ENCODE results near the gene CCL23.

The CCL23 gene

GRCh38 chr17:36014946-36015345 lies 2.8 kb downstream of the CCL23 start:
- no peak for DNase-seq
- H3K4me3 ChIP-seq (ENCODE audit: low read depth, low read length): no peak overlapping the region
- no peak for TF ChIP-seq CTCF (IDR thresholded peaks at IDR 0.05; ENCODE audit: low read depth, low read length)
- H3K9me3 ChIP-seq: no peaks in the 10 kb centered on the region
- H3K36me3 ChIP-seq: no peaks in the 10 kb centered on the region
- peaks cover 10% of the 10 kb centered on the region for H3K27me3 ChIP-seq
- no peaks in the 10 kb centered on the region for H3K4me1 ChIP-seq

GRCh38 chr17:36011201-36011600 lies 6.6 kb downstream of the CCL23 start:
- Histone ChIP-seq H3K36me3 (no peaks in the 10 kb centered on the region), H3K27me3 (peaks cover 10% of the 10 kb centered on the region), H3K4me3 (ENCODE audit: low read depth, low read length) (no peak overlapping the region), H3K4me1 (no peaks in the 10 kb centered on the region), H3K9me3 (no peaks in the 10 kb centered on the region; the same call in 1 of the 2 replicates)
- TF ChIP-seq CTCF (IDR thresholded peaks at IDR 0.05; ENCODE audit: low read depth, low read length): no peak
- DNase-seq: no peak

GRCh38 chr17:36008998-36009665 lies 8.6 kb downstream of the CCL23 start:
- Histone ChIP-seq H3K27me3 (peaks cover 10% of the 10 kb centered on the region), H3K4me3 (ENCODE audit: low read depth, low read length) (no peak overlapping the region), H3K36me3 (no peaks in the 10 kb centered on the region), H3K9me3 (no peaks in the 10 kb centered on the region; the same call in 1 of the 2 replicates), H3K4me1 (no peaks in the 10 kb centered on the region)
- peak; percentile 17 for DNase-seq
- peak; percentile 60 for TF ChIP-seq CTCF (IDR thresholded peaks at IDR 0.05; ENCODE audit: low read depth, low read length)

- Histone ChIP-seq H3K4me3 (ENCODE audit: low read depth, low read length) (no peak overlapping the region), H3K36me3 (no peaks in the 10 kb centered on the region), H3K9me3 (no peaks in the 10 kb centered on the region; the same call in 1 of the 2 replicates), H3K27me3 (peaks cover 14% of the 10 kb centered on the region), H3K4me1 (no peaks in the 10 kb centered on the region)
- DNase-seq: no peak
- no peak for TF ChIP-seq CTCF (IDR thresholded peaks at IDR 0.05; ENCODE audit: low read depth, low read length)
These were observed 13.1 kb downstream of the CCL23 start for GRCh38 chr17:36004594-36005108.

- Histone ChIP-seq H3K9me3 (no peaks in the 10 kb centered on the region), H3K36me3 (no peaks in the 10 kb centered on the region), H3K27me3 (peaks cover 14% of the 10 kb centered on the region), H3K4me1 (no peaks in the 10 kb centered on the region), H3K4me3 (ENCODE audit: low read depth, low read length) (no peak overlapping the region)
- no peak for TF ChIP-seq CTCF (IDR thresholded peaks at IDR 0.05; ENCODE audit: low read depth, low read length)
- DNase-seq: no peak
These were observed 15.1 kb downstream of the CCL23 start for GRCh38 chr17:36002631-36003030.

GRCh38 chr17:36001862-36002603 lies 15.7 kb downstream of the CCL23 start:
- H3K27me3 ChIP-seq: peaks cover 14% of the 10 kb centered on the region
- H3K9me3 ChIP-seq: no peaks in the 10 kb centered on the region
- H3K4me3 ChIP-seq (ENCODE audit: low read depth, low read length): no peak overlapping the region
- no peak for TF ChIP-seq CTCF (IDR thresholded peaks at IDR 0.05; ENCODE audit: low read depth, low read length)
- DNase-seq: no peak
- no peaks in the 10 kb centered on the region for H3K36me3 ChIP-seq
- H3K4me1 ChIP-seq: no peaks in the 10 kb centered on the region

All from BE2C (cell line).